ENCODE results near the gene UNC45A.
"Not testable (repeated sequence)": the region's sequence is repeated elsewhere in the genome, so short reads cannot be mapped to it uniquely, and the experiment has no call there.

Gene UNC45A

GRCh38 chr15:90917569-90917968 is 17.5 kb upstream of the UNC45A start:
- Histone ChIP-seq H3K27ac (no peak overlapping the region), H3K27me3 (no peaks in the 10 kb centered on the region), H3K9me3 (no peaks in the 10 kb centered on the region), H3K4me1 (no peaks in the 10 kb centered on the region), H3K36me3 (peaks cover 84 to 91% (median 88%) of the 10 kb centered on the region in 3 donors), H3K4me3 (no peak overlapping the region)
- intact Hi-C loops (cut with DNase I; ENCODE audit: low total_unique reads), result no loop called here
- DNase-seq, result no peak
- TF ChIP-seq CTCF (IDR thresholded peaks at IDR 0.05), result no peak

GRCh38 chr15:90918034-90918788 is 16.9 kb upstream of the UNC45A start:
- no peak for DNase-seq

GRCh38 chr15:90918835-90919234 is 16.2 kb upstream of the UNC45A start:
- intact Hi-C loops (cut with DNase I; ENCODE audit: low total_unique reads), result no loop called here
- Histone ChIP-seq H3K27me3 (no peaks in the 10 kb centered on the region), H3K36me3 (peaks cover 72 to 79% (median 75%) of the 10 kb centered on the region in 3 donors), H3K4me1 (no peaks in the 10 kb centered on the region), H3K27ac (no peak overlapping the region), H3K4me3 (no peak overlapping the region), H3K9me3 (no peaks in the 10 kb centered on the region)
- TF ChIP-seq CTCF (IDR thresholded peaks at IDR 0.05), result no peak
- DNase-seq, result no peak

More at GRCh38 chr15:90918034-90918788, 16.9 kb upstream of the UNC45A start:
- no peaks in the 10 kb centered on the region for H3K4me1 ChIP-seq
- intact Hi-C loops (cut with DNase I; ENCODE audit: low total_unique reads), result no loop called here
- TF ChIP-seq CTCF (IDR thresholded peaks at IDR 0.05), result no peak
- no peak overlapping the region for H3K4me3 ChIP-seq
- peaks cover 78 to 85% (median 81%) of the 10 kb centered on the region in 3 donors for H3K36me3 ChIP-seq
- no peak overlapping the region for H3K27ac ChIP-seq
- H3K9me3 ChIP-seq, result no peaks in the 10 kb centered on the region
- H3K27me3 ChIP-seq, result no peaks in the 10 kb centered on the region

GRCh38 chr15:90921887-90922286 is 13.2 kb upstream of the UNC45A start:
- Histone ChIP-seq H3K36me3 (peaks cover 43 to 48% (median 45%) of the 10 kb centered on the region in 3 donors), H3K9me3 (no peaks in the 10 kb centered on the region), H3K4me1 (no peaks in the 10 kb centered on the region), H3K27ac (no peak overlapping the region), H3K4me3 (no peak overlapping the region), H3K27me3 (no peaks in the 10 kb centered on the region)
- no peak for DNase-seq
- intact Hi-C loops (cut with DNase I; ENCODE audit: low total_unique reads), result no loop called here
- no peak for TF ChIP-seq CTCF (IDR thresholded peaks at IDR 0.05)

GRCh38 chr15:90922712-90923322 is 12.3 kb upstream of the UNC45A start:
- H3K4me1 ChIP-seq; H3K9me3 ChIP-seq; DNase-seq; H3K4me3 ChIP-seq; H3K27ac ChIP-seq; intact Hi-C loops (cut with DNase I; ENCODE audit: low total_unique reads); H3K27me3 ChIP-seq: not testable (repeated sequence)
- peaks cover 33 to 39% (median 35%) of the 10 kb centered on the region in 3 donors for H3K36me3 ChIP-seq

- no peaks in the 10 kb centered on the region for H3K9me3 ChIP-seq
- H3K4me1 ChIP-seq, result peaks cover 0 to 4% (median 0%) of the 10 kb centered on the region in 4 donors
- H3K36me3 ChIP-seq, result peaks cover 18 to 23% (median 20%) of the 10 kb centered on the region in 3 donors
- no peak overlapping the region for H3K4me3 ChIP-seq
- no peak for DNase-seq
- no peaks in the 10 kb centered on the region for H3K27me3 ChIP-seq
- intact Hi-C loops (cut with DNase I; ENCODE audit: low total_unique reads), result no loop called here
- TF ChIP-seq CTCF (IDR thresholded peaks at IDR 0.05), result no peak
- H3K27ac ChIP-seq, result no peak overlapping the region
These were observed 10.7 kb upstream of the UNC45A start for GRCh38 chr15:90924375-90924774.

GRCh38 chr15:90926766-90927165 is 8.3 kb upstream of the UNC45A start:
- H3K27ac ChIP-seq; intact Hi-C loops (cut with DNase I; ENCODE audit: low total_unique reads); H3K27me3 ChIP-seq; H3K4me3 ChIP-seq; H3K36me3 ChIP-seq; DNase-seq; H3K9me3 ChIP-seq: not testable (repeated sequence)
- peaks cover 0 to 23% (median 10%) of the 10 kb centered on the region in 4 donors for H3K4me1 ChIP-seq

- H3K36me3 ChIP-seq; H3K9me3 ChIP-seq; H3K27me3 ChIP-seq; H3K4me3 ChIP-seq; H3K27ac ChIP-seq; DNase-seq; intact Hi-C loops (cut with DNase I; ENCODE audit: low total_unique reads): not testable (repeated sequence)
- peaks cover 0 to 30% (median 16%) of the 10 kb centered on the region in 4 donors for H3K4me1 ChIP-seq
These were observed 7.0 kb upstream of the UNC45A start for GRCh38 chr15:90928106-90928505.

All from tibial artery (tissue), 4 donors.